GM21423 (cell line): ENCODE results near the gene HOXC12.

ENCODE experiments used
- ATAC-seq: cut with Tn5 transposase; IDR thresholded peaks from one replicate; pipeline ENCODE4 v1.9.1; 2021; ENCODE audit warnings: mild to moderate bottlenecking, moderate library complexity; ENCODE audit not compliant: unreplicated experiment

Gene HOXC12

GRCh38 chr12:54005853-54006558, 51.3 kb downstream of the HOXC12 start:
- ATAC-seq: peak; percentile 60

- no peak for ATAC-seq
These were observed 52.0 kb downstream of the HOXC12 start for GRCh38 chr12:54006559-54007220.

- ATAC-seq: no peak
These were observed 53.0 kb downstream of the HOXC12 start for GRCh38 chr12:54007538-54008259.

GRCh38 chr12:54008260-54008552, 53.5 kb downstream of the HOXC12 start:
- ATAC-seq: no peak
